ENCODE measurements around the gene LRFN5.

The LRFN5 gene

DNA sequence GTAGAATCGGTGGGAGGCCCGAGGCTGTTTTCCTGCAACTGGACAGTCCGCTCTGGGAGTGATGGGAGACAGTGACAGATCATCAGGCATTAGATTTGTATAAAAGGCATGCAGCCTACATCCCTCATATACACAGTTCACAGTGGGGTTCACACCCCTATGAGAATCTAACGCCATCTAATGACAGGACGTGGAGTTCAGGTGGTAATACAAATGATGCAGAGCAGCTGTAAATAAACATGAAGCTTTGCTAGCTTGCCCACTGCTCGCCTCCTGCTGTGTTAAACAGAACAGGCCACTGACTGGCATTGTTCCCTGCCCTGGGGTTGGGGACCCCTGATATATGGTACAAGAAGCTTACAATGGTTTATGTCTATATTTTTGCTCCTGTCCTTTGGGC is 179.0 kb downstream of the LRFN5 start:
- H3K27ac ChIP-seq (ENCODE audit: extremely low read depth, low read depth, low read length), result no peak overlapping the region
- no peaks in the 10 kb centered on the region for H3K4me1 ChIP-seq (ENCODE audit: control insufficient read depth, insufficient read depth, low read length)
- POLR2A ChIA-PET, result no interaction called here
- H3K36me3 ChIP-seq (ENCODE audit: control insufficient read depth in 2 of 2, insufficient read depth in 1 of 2, low read length in 2 of 2), result no peaks in the 10 kb centered on the region
- H3K4me3 ChIP-seq (ENCODE audit: low read depth, low read length), result no peak overlapping the region
- TF ChIP-seq ZNF785 (tag by site-specific recombination; IDR thresholded peaks at IDR 0.05), result no peak
- no peak for TF ChIP-seq ZNF423 (tag by site-specific recombination; IDR thresholded peaks at IDR 0.05)
- TF ChIP-seq, protein P1, sequence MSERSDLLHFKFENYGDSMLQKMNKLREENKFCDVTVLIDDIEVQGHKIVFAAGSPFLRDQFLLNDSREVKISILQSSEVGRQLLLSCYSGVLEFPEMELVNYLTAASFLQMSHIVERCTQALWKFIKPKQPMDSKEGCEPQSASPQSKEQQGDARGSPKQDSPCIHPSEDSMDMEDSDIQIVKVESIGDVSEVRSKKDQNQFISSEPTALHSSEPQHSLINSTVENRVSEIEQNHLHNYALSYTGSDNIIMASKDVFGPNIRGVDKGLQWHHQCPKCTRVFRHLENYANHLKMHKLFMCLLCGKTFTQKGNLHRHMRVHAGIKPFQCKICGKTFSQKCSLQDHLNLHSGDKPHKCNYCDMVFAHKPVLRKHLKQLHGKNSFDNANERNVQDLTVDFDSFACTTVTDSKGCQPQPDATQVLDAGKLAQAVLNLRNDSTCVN (tag by site-specific recombination; optimal IDR thresholded peaks at IDR 0.05), result no peak
- TF ChIP-seq ZNF558 (tag by site-specific recombination; IDR thresholded peaks at IDR 0.05), result no peak
- no peak for TF ChIP-seq YY2 (tag by site-specific recombination; IDR thresholded peaks at IDR 0.05)
- no peak for TF ChIP-seq ZSCAN16 (tag by site-specific recombination; IDR thresholded peaks at IDR 0.05)
- TF ChIP-seq ZNF341 (tag by site-specific recombination; IDR thresholded peaks at IDR 0.05; ENCODE audit: low read depth), result no peak
- no peak for TF ChIP-seq SP3 (tag by site-specific recombination; IDR thresholded peaks at IDR 0.05)
- TF ChIP-seq ZNF19 (tag by site-specific recombination; IDR thresholded peaks at IDR 0.05; ENCODE audit: low read depth), result no peak
- TF ChIP-seq ZNF677 (tag by site-specific recombination; IDR thresholded peaks at IDR 0.05), result no peak
- TF ChIP-seq ZNF350 (tag by site-specific recombination; IDR thresholded peaks at IDR 0.05), result no peak
- TF ChIP-seq ZNF174 (tag by site-specific recombination; IDR thresholded peaks at IDR 0.05), result no peak
- TF ChIP-seq MZF1 (tag by site-specific recombination; IDR thresholded peaks at IDR 0.05; ENCODE audit: borderline replicate concordance), result no peak
- TF ChIP-seq ZBTB48 (tag by site-specific recombination; IDR thresholded peaks at IDR 0.05), result no peak
- no peaks in the 10 kb centered on the region for H3K9me3 ChIP-seq (ENCODE audit: control insufficient read depth, insufficient read depth, low read depth, low read length)
- CTCF ChIA-PET, result no interaction called here

DNA sequence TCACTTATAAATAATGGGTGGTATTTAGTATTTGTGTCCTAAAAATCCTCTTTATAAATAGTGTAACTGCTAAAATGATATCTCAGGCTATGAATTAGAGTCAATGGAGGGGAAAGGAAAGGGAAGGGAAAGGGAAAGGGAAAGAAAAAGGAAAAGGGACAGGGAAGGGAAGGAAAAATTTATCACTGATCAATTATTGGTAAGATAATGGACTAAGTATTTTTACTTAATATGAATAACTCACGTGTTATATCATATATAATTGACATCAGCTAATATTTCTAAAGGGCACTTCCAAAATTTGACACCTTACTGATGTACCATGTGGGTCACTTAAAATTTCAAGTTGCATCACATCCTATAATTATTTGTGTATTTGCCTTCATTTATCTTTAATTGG is 193.1 kb downstream of the LRFN5 start:
- Histone ChIP-seq H3K4me1 (ENCODE audit: control insufficient read depth, insufficient read depth, low read length) (no peaks in the 10 kb centered on the region), H3K4me3 (ENCODE audit: low read depth, low read length) (no peak overlapping the region), H3K9me3 (ENCODE audit: control insufficient read depth, insufficient read depth, low read depth, low read length) (no peaks in the 10 kb centered on the region), H3K27ac (ENCODE audit: extremely low read depth, low read depth, low read length) (no peak overlapping the region), H3K36me3 (ENCODE audit: control insufficient read depth in 2 of 2, insufficient read depth in 1 of 2, low read length in 2 of 2) (no peaks in the 10 kb centered on the region)
- POLR2A ChIA-PET, result no interaction called here
- CTCF ChIA-PET, result no interaction called here
- no peak for TF ChIP-seq ZNF174 (tag by site-specific recombination; IDR thresholded peaks at IDR 0.05)
- TF ChIP-seq ZNF600 (tag by site-specific recombination; IDR thresholded peaks at IDR 0.05), result no peak
- TF ChIP-seq, protein P2, sequence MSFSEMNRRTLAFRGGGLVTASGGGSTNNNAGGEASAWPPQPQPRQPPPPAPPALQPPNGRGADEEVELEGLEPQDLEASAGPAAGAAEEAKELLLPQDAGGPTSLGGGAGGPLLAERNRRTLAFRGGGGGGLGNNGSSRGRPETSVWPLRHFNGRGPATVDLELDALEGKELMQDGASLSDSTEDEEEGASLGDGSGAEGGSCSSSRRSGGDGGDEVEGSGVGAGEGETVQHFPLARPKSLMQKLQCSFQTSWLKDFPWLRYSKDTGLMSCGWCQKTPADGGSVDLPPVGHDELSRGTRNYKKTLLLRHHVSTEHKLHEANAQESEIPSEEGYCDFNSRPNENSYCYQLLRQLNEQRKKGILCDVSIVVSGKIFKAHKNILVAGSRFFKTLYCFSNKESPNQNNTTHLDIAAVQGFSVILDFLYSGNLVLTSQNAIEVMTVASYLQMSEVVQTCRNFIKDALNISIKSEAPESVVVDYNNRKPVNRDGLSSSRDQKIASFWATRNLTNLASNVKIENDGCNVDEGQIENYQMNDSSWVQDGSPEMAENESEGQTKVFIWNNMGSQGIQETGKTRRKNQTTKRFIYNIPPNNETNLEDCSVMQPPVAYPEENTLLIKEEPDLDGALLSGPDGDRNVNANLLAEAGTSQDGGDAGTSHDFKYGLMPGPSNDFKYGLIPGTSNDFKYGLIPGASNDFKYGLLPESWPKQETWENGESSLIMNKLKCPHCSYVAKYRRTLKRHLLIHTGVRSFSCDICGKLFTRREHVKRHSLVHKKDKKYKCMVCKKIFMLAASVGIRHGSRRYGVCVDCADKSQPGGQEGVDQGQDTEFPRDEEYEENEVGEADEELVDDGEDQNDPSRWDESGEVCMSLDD (tag by site-specific recombination; IDR thresholded peaks at IDR 0.05), result no peak
- no peak for TF ChIP-seq ZXDB (tag by site-specific recombination; IDR thresholded peaks at IDR 0.05)
- TF ChIP-seq, protein P3, sequence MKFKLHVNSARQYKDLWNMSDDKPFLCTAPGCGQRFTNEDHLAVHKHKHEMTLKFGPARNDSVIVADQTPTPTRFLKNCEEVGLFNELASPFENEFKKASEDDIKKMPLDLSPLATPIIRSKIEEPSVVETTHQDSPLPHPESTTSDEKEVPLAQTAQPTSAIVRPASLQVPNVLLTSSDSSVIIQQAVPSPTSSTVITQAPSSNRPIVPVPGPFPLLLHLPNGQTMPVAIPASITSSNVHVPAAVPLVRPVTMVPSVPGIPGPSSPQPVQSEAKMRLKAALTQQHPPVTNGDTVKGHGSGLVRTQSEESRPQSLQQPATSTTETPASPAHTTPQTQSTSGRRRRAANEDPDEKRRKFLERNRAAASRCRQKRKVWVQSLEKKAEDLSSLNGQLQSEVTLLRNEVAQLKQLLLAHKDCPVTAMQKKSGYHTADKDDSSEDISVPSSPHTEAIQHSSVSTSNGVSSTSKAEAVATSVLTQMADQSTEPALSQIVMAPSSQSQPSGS (tag by site-specific recombination; IDR thresholded peaks at IDR 0.05; ENCODE audit: low read depth), result no peak
- TF ChIP-seq, protein P4, sequence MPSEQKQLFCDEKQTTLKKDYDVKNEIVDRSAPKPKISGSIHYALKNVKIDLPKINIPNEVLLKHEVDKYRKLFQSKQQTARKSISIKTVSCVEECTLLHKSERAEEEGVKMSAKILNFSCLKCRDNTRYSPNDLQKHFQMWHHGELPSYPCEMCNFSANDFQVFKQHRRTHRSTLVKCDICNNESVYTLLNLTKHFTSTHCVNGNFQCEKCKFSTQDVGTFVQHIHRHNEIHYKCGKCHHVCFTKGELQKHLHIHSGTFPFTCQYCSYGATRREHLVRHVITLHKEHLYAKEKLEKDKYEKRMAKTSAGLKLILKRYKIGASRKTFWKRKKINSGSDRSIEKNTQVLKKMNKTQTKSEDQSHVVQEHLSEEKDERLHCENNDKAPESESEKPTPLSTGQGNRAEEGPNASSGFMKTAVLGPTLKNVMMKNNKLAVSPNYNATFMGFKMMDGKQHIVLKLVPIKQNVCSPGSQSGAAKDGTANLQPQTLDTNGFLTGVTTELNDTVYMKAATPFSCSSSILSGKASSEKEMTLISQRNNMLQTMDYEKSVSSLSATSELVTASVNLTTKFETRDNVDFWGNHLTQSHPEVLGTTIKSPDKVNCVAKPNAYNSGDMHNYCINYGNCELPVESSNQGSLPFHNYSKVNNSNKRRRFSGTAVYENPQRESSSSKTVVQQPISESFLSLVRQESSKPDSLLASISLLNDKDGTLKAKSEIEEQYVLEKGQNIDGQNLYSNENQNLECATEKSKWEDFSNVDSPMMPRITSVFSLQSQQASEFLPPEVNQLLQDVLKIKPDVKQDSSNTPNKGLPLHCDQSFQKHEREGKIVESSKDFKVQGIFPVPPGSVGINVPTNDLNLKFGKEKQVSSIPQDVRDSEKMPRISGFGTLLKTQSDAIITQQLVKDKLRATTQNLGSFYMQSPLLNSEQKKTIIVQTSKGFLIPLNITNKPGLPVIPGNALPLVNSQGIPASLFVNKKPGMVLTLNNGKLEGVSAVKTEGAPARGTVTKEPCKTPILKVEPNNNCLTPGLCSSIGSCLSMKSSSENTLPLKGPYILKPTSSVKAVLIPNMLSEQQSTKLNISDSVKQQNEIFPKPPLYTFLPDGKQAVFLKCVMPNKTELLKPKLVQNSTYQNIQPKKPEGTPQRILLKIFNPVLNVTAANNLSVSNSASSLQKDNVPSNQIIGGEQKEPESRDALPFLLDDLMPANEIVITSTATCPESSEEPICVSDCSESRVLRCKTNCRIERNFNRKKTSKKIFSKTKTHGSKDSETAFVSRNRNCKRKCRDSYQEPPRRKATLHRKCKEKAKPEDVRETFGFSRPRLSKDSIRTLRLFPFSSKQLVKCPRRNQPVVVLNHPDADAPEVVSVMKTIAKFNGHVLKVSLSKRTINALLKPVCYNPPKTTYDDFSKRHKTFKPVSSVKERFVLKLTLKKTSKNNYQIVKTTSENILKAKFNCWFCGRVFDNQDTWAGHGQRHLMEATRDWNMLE (tag by site-specific recombination; conservative IDR thresholded peaks at IDR 0.05; ENCODE audit: low read depth), result no peak
- no peak for TF ChIP-seq ZFP69B (tag by site-specific recombination; IDR thresholded peaks at IDR 0.05)
- no peak for TF ChIP-seq YY2 (tag by site-specific recombination; IDR thresholded peaks at IDR 0.05)
- no peak for TF ChIP-seq ZSCAN30 (tag by site-specific recombination; IDR thresholded peaks at IDR 0.05)
- no peak for TF ChIP-seq ZNF623 (tag by site-specific recombination; IDR thresholded peaks at IDR 0.05)
- no peak for TF ChIP-seq OSR2 (tag by site-specific recombination; IDR thresholded peaks at IDR 0.05)
- no peak for TF ChIP-seq ZBTB21 (tag by site-specific recombination; IDR thresholded peaks at IDR 0.05)

Data from HEK293 (cell line).